H9 (cell line): ENCODE data around the gene DOCK2. TPM values are rescaled to one million over a fixed set of nuclear protein-coding genes. Genes with fewer than 3 reads are reported as not detected.

Source experiments
- DNase-seq: peaks from one replicate; pipeline ENCODE4 v3.0.0-alpha.2; 2017
- H2AFZ ChIP-seq: one replicate; pipeline ENCODE4 v1.6.1; 2013; ENCODE audit warnings: mild to moderate bottlenecking, low read length, control low read depth, moderate library complexity
- H2AK5ac ChIP-seq: 2 replicates; pipeline ENCODE4 v1.6.1; 2013; ENCODE audit warnings: low read length, control low read depth, mixed read lengths; ENCODE audit not compliant: insufficient read length
- H2BK120ac ChIP-seq: one replicate; pipeline ENCODE4 v1.6.1; 2013; ENCODE audit warnings: low read depth, mild to moderate bottlenecking, low read length, control low read depth, inconsistent platforms; ENCODE audit not compliant: poor library complexity, severe bottlenecking
- H2BK12ac ChIP-seq: 2 replicates; pipeline ENCODE4 v1.6.1; 2013; ENCODE audit warnings: low read length, control low read depth, mixed read lengths, low read depth; ENCODE audit not compliant: insufficient read length
- H2BK15ac ChIP-seq: 2 replicates; pipeline ENCODE4 v1.6.1; 2013; ENCODE audit warnings: low read depth, low read length, control low read depth
- H2BK20ac ChIP-seq: one replicate; pipeline ENCODE4 v1.6.1; 2013; ENCODE audit warnings: low read depth, mild to moderate bottlenecking, low read length, control low read depth, inconsistent platforms; ENCODE audit not compliant: poor library complexity, severe bottlenecking
- H2BK5ac ChIP-seq: 2 replicates; pipeline ENCODE4 v1.6.1; 2013; ENCODE audit warnings: low read length, control low read depth, mixed read lengths; ENCODE audit not compliant: insufficient read length
- H3K14ac ChIP-seq: 2 replicates; pipeline ENCODE4 v1.6.1; 2013; ENCODE audit warnings: low read length, control low read depth; ENCODE audit not compliant: insufficient read depth
- H3K18ac ChIP-seq: 2 replicates; pipeline ENCODE4 v1.6.1; 2013; ENCODE audit warnings: low read depth, mild to moderate bottlenecking, mixed read lengths, low read length, control low read depth; ENCODE audit not compliant: insufficient read length
- H3K23ac ChIP-seq: 2 replicates; pipeline ENCODE4 v1.6.1; 2013; ENCODE audit warnings: low read length, control low read depth, mixed read lengths, low read depth; ENCODE audit not compliant: insufficient read length
- H3K23me2 ChIP-seq: 2 replicates; pipeline ENCODE4 v1.6.1; 2013; ENCODE audit warnings: low read depth, mild to moderate bottlenecking, mixed read lengths, low read length, control low read depth; ENCODE audit not compliant: insufficient read length, poor library complexity, severe bottlenecking
- H3K27ac ChIP-seq: 2 replicates; pipeline ENCODE4 v1.5.1; 2013; ENCODE audit warnings: low read length, control low read depth, mixed read lengths, low read depth; ENCODE audit not compliant: insufficient read length
- H3K27me3 ChIP-seq: 2 replicates; pipeline ENCODE4 v1.6.1; 2013; ENCODE audit warnings: low read length, control low read depth, inconsistent platforms; ENCODE audit not compliant: insufficient read depth
- H3K4ac ChIP-seq: 2 replicates; pipeline ENCODE4 v1.6.1; 2013; ENCODE audit warnings: low read depth, mild to moderate bottlenecking, control low read depth, inconsistent platforms, low read length, moderate library complexity
- H3K4me1 ChIP-seq: 2 replicates; pipeline ENCODE4 v1.6.1; 2013; ENCODE audit warnings: low read length, control low read depth, inconsistent platforms; ENCODE audit not compliant: insufficient read depth
- H3K4me2 ChIP-seq: 2 replicates; pipeline ENCODE4 v1.6.1; 2013; ENCODE audit warnings: low read length, control low read depth, mixed read lengths; ENCODE audit not compliant: insufficient read length, insufficient read depth
- H3K56ac ChIP-seq: 2 replicates; pipeline ENCODE4 v1.6.1; 2013; ENCODE audit warnings: low read depth, mild to moderate bottlenecking, mixed read lengths, low read length, control low read depth; ENCODE audit not compliant: insufficient read length
- H3K79me1 ChIP-seq: 2 replicates; pipeline ENCODE4 v1.6.1; 2013; ENCODE audit warnings: low read depth, mild to moderate bottlenecking, moderate library complexity, low read length, control low read depth, inconsistent platforms; ENCODE audit not compliant: insufficient read depth, poor library complexity, severe bottlenecking
- H3K79me2 ChIP-seq: 2 replicates; pipeline ENCODE4 v1.6.1; 2013; ENCODE audit warnings: low read length, control low read depth, inconsistent platforms; ENCODE audit not compliant: insufficient read depth
- H3K9ac ChIP-seq: 2 replicates; pipeline ENCODE4 v1.6.1; 2013; ENCODE audit warnings: low read length, control low read depth, mixed read lengths; ENCODE audit not compliant: insufficient read length; ENCODE audit errors: extremely low read depth
- H3K9me3 ChIP-seq: one replicate; pipeline ENCODE4 v1.6.1; 2013; ENCODE audit warnings: low read depth, low read length, inconsistent platforms; ENCODE audit not compliant: control insufficient read depth
- H3T11ph ChIP-seq: one replicate; pipeline ENCODE4 v1.6.1; 2013; ENCODE audit warnings: mild to moderate bottlenecking, low read length, control low read depth, inconsistent platforms
- H4K20me1 ChIP-seq: one replicate; pipeline ENCODE4 v1.6.1; 2013; ENCODE audit not compliant: control insufficient read depth, insufficient read length, insufficient read depth
- H4K5ac ChIP-seq: 2 replicates; pipeline ENCODE4 v1.6.1; 2013; ENCODE audit warnings: low read depth, mild to moderate bottlenecking, mixed read lengths, low read length, control low read depth; ENCODE audit not compliant: insufficient read length
- H4K8ac ChIP-seq: replicated peaks from 2 replicates; pipeline ENCODE4 v1.6.1; 2013; ENCODE audit warnings: low read length, control low read depth, mixed read lengths, low read depth; ENCODE audit not compliant: insufficient read length
- H4K91ac ChIP-seq: 2 replicates; pipeline ENCODE4 v1.6.1; 2013; ENCODE audit warnings: low read depth, mild to moderate bottlenecking, moderate library complexity, mixed read lengths, low read length, control low read depth; ENCODE audit not compliant: insufficient read length
- H3K27ac Mint-ChIP-seq, 3 experiments: 2 replicates in 2 of 3; 3 replicates in 1 of 3; pipeline ENCODE4 v1.8.0; 2020 to 2021; ENCODE audit warnings: mixed read lengths in 3 of 3, mild to moderate bottlenecking in 1 of 3, moderate library complexity in 1 of 3
- H3K27me3 Mint-ChIP-seq: 2 replicates; pipeline ENCODE4 v1.8.0; 2021; ENCODE audit warnings: low read depth, mild to moderate bottlenecking, moderate library complexity, mixed read lengths
- H3K36me3 Mint-ChIP-seq, 3 experiments: 2 replicates in 2 of 3; 3 replicates in 1 of 3; pipeline ENCODE4 v1.8.0; 2020 to 2021; ENCODE audit warnings: low read depth in 3 of 3, mixed read lengths in 3 of 3; ENCODE audit not compliant: insufficient read depth in 1 of 3
- H3K4me1 Mint-ChIP-seq, 2 experiments: 2 replicates each; pipeline ENCODE4 v1.8.0; 2020; ENCODE audit warnings: mixed read lengths in 2 of 2
- H3K4me3 Mint-ChIP-seq, 2 experiments: 2 replicates in 1 of 2; 3 replicates in 1 of 2; pipeline ENCODE4 v1.8.0; 2020 to 2021; ENCODE audit warnings: mild to moderate bottlenecking in 2 of 2, mixed read lengths in 2 of 2, moderate library complexity in 1 of 2
- H3K9me3 Mint-ChIP-seq, 2 experiments: 2 replicates in 1 of 2; 3 replicates in 1 of 2; pipeline ENCODE4 v1.8.0; 2020; ENCODE audit warnings: mild to moderate bottlenecking in 2 of 2, mixed read lengths in 2 of 2, moderate library complexity in 1 of 2
- WGBS: extraction: QIAGEN DNeasy Blood & Tissue Kit; methylation state at CpG from one replicate; pipeline ENCODE4 v1.1.7; 2013; ENCODE audit warnings: missing lambda C conversion rate, low lambda C conversion rate, mixed read lengths; ENCODE audit not compliant: insufficient read length; ENCODE audit errors: extremely low coverage; 5-methylcytosine and 5-hydroxymethylcytosine counted together
- total RNA-seq: library from RNA; stranded (reverse); gene quantifications from 2 replicates; pipeline ENCODE4 v1.2.1, GENCODE V29; 2021
- TF ChIP-seq, protein P1 (sequence below): fragments of 200-600 bp; sonication (generic); conservative IDR thresholded peaks from 3 replicates; pipeline ENCODE4 v1.8.0; 2021; ENCODE audit warnings: antibody characterized with exemption, mild to moderate bottlenecking

The DOCK2 gene
- total RNA-seq, 1 experiment from 2014 or later = 7.8 TPM

DNA sequence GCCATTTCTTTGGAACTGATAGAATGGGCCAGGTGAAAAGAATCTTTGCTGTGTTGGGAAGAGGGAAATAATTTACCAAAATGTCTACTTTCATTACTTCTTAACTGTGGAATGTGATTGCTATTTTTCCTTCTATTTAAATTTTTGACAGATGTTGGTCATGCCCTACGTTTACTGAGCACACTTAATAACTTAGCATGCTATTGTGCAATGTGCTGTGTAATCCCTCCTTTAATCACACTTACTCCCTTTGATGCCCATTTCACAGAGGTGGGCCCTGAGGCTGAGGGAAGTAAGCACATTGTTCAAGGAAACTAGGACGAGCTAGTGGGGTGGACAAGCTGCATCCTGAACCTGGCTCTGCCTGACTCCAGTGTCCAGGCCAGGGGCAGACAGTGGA, 391.0 kb downstream of the DOCK2 start:
- no peak overlapping the region for H2BK15ac ChIP-seq
- H2BK20ac ChIP-seq = no peak overlapping the region
- no peak overlapping the region for H3K14ac ChIP-seq
- no peak overlapping the region for H2AFZ ChIP-seq
- no peaks in the 10 kb centered on the region for H4K20me1 ChIP-seq
- no peaks in the 10 kb centered on the region; a peak in 1 of 5 replicates for H3K9me3 Mint-ChIP-seq
- H2BK12ac ChIP-seq = no peak overlapping the region
- TF ChIP-seq, protein P1, sequence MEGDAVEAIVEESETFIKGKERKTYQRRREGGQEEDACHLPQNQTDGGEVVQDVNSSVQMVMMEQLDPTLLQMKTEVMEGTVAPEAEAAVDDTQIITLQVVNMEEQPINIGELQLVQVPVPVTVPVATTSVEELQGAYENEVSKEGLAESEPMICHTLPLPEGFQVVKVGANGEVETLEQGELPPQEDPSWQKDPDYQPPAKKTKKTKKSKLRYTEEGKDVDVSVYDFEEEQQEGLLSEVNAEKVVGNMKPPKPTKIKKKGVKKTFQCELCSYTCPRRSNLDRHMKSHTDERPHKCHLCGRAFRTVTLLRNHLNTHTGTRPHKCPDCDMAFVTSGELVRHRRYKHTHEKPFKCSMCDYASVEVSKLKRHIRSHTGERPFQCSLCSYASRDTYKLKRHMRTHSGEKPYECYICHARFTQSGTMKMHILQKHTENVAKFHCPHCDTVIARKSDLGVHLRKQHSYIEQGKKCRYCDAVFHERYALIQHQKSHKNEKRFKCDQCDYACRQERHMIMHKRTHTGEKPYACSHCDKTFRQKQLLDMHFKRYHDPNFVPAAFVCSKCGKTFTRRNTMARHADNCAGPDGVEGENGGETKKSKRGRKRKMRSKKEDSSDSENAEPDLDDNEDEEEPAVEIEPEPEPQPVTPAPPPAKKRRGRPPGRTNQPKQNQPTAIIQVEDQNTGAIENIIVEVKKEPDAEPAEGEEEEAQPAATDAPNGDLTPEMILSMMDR = no peak
- no peak for DNase-seq
- H3T11ph ChIP-seq = no peak overlapping the region
- H4K91ac ChIP-seq = no peak overlapping the region
- H3K36me3 Mint-ChIP-seq = no peaks in the 10 kb centered on the region
- H2BK5ac ChIP-seq = no peak overlapping the region
- H2AK5ac ChIP-seq = no peak overlapping the region
- no peak overlapping the region for H4K5ac ChIP-seq
- H3K9ac ChIP-seq = no peak overlapping the region
- WGBS = no CpG with 5 or more reads among the region's 2 CpGs
- H3K4me3 Mint-ChIP-seq = no peak overlapping the region
- no peak overlapping the region for H3K27ac ChIP-seq
- no peaks in the 10 kb centered on the region for H3K79me2 ChIP-seq
- H3K4me1 Mint-ChIP-seq = no peaks in the 10 kb centered on the region; a peak in 1 of 4 replicates
- H3K23me2 ChIP-seq = no peaks in the 10 kb centered on the region
- H3K4me1 ChIP-seq = no peaks in the 10 kb centered on the region
- no peak overlapping the region for H2BK120ac ChIP-seq
- no peak overlapping the region for H3K56ac ChIP-seq
- no peaks in the 10 kb centered on the region for H3K79me1 ChIP-seq
- H3K23ac ChIP-seq = no peak overlapping the region
- no peak overlapping the region for H3K4me2 ChIP-seq
- no peak overlapping the region for H3K18ac ChIP-seq
- H3K4ac ChIP-seq = no peak overlapping the region
- peaks cover under 1% of the 10 kb centered on the region; the same call in 1 of the 2 replicates for H3K27me3 Mint-ChIP-seq
- H3K27ac Mint-ChIP-seq = peak overlapping the region in 1 of 3 experiments; percentile 63; a peak in 1 of 7 replicates
- H4K8ac ChIP-seq = no peak overlapping the region
- no peaks in the 10 kb centered on the region for H3K9me3 ChIP-seq
- no peaks in the 10 kb centered on the region for H3K27me3 ChIP-seq
